GM12878 (cell line): Measurements from ENCODE around the gene KLF15. TPM values are rescaled to one million over a fixed set of nuclear protein-coding genes. Genes with fewer than 3 reads are reported as not detected.

Experiments used
- ATAC-seq: fragments of 200-7000 bp; cut with Tn5 transposase; 3 replicates; pipeline ENCODE4 v1.9.1; 2020; ENCODE audit warnings: mild to moderate bottlenecking, moderate library complexity
- BruUV-seq: library from RNA; stranded (reverse); fragments of 400-500 nt; replicated peaks from 2 replicates; lab custom pipeline; 2021; lab: Mats Ljungman, UMichigan
- CTCF ChIA-PET: fragments of 300-600 bp; sonication (Branson Sonifier 250); formaldehyde crosslinking; extraction: SDS; loops from one replicate; lab custom pipeline; 2021; ENCODE audit warnings: inconsistent platforms; lab: Yijun Ruan, JAX
- POLR2A ChIA-PET: fragments of 350-600 bp; formaldehyde crosslinking; extraction: SDS; loops from one replicate; lab custom pipeline; 2021; ENCODE audit warnings: inconsistent platforms; lab: Charles Lee
- RAD21 ChIA-PET: fragments of 300-600 bp; sonication (Branson Sonifier 250); formaldehyde crosslinking; loops from one replicate; lab custom pipeline; 2023; ENCODE audit warnings: antibody characterized with exemption; ENCODE audit not compliant: unreplicated experiment; lab: Charles Lee
- SMC1A ChIA-PET: fragments of 300-600 bp; sonication (Branson Sonifier 250); formaldehyde crosslinking; loops from one replicate; lab custom pipeline; 2023; ENCODE audit not compliant: unreplicated experiment, uncharacterized antibody; lab: Charles Lee
- DNase-seq: peaks from one replicate; pipeline ENCODE4 v3.0.0-alpha.2; 2011; ENCODE audit warnings: low read depth, low spot score
- FAIRE-seq: peaks from 3 replicates; lab custom pipeline; 2011; peaks lifted over from hg19 to GRCh38; lab: Jason Lieb, UNC
- H2AFZ ChIP-seq: 2 replicates; pipeline ENCODE4 v1.6.0; 2011; ENCODE audit warnings: low read depth, low read length, control low read depth; ENCODE audit not compliant: control insufficient read depth
- H3K27ac ChIP-seq: 2 replicates; pipeline ENCODE4 v1.5.1; 2011; ENCODE audit warnings: control low read depth; ENCODE audit not compliant: control insufficient read depth, insufficient read depth
- H3K27me3 ChIP-seq, 2 experiments: replicated peaks in 1 of 2; 2 replicates each; pipeline versions ENCODE4 v1.6.0 to v1.6.1; 2011; ENCODE audit warnings: low read length in 1 of 2; ENCODE audit not compliant: control insufficient read depth in 2 of 2, insufficient read depth in 2 of 2
- H3K36me3 ChIP-seq, 2 experiments: 2 replicates each; pipeline ENCODE4 v1.5.1; 2011; ENCODE audit warnings: low read length in 1 of 2; ENCODE audit not compliant: control insufficient read depth in 2 of 2, insufficient read depth in 2 of 2
- H3K4me1 ChIP-seq: 2 replicates; pipeline ENCODE4 v1.6.1; 2011; ENCODE audit warnings: mild to moderate bottlenecking, low read length, moderate library complexity, mixed read lengths; ENCODE audit not compliant: control insufficient read depth, insufficient read depth
- H3K4me2 ChIP-seq: 2 replicates; pipeline ENCODE4 v1.6.0; 2011; ENCODE audit warnings: control low read depth; ENCODE audit not compliant: control insufficient read depth, insufficient read depth
- H3K4me3 ChIP-seq: fragments of 200-600 bp; sonication (generic); 2 replicates; pipeline ENCODE4 v1.5.1; 2016
- H3K79me2 ChIP-seq: 2 replicates; pipeline ENCODE4 v1.6.0; 2011; ENCODE audit warnings: low read length; ENCODE audit not compliant: control insufficient read depth, insufficient read depth
- H3K9ac ChIP-seq: 2 replicates; pipeline ENCODE4 v1.8.0; 2011; ENCODE audit warnings: low read length, control low read depth, mixed read lengths; ENCODE audit not compliant: control insufficient read depth, insufficient read depth
- H3K9me3 ChIP-seq: replicated peaks from 3 replicates; pipeline ENCODE4 v1.5.1; 2011; ENCODE audit warnings: mild to moderate bottlenecking, low read length; ENCODE audit not compliant: control insufficient read depth, insufficient read depth
- H4K20me1 ChIP-seq: 2 replicates; pipeline ENCODE4 v1.6.0; 2011; ENCODE audit not compliant: control insufficient read depth, insufficient read depth
- BACH1 ChIP-seq: fragments of 450-650 bp; IDR thresholded peaks from 2 replicates; pipeline ENCODE4 v1.6.1; 2017; ENCODE audit warnings: mild to moderate bottlenecking, borderline replicate concordance
- CBX3 ChIP-seq: fragments of 200-600 bp; sonication (generic); IDR thresholded peaks from 2 replicates; pipeline ENCODE4 v1.6.1; 2016; ENCODE audit warnings: low read depth, borderline replicate concordance
- IKZF2 ChIP-seq, 2 experiments: fragments of 450-650 bp; IDR thresholded peaks; 2 replicates each; pipeline ENCODE4 v1.6.1; 2017; ENCODE audit warnings: mild to moderate bottlenecking in 2 of 2, moderate library complexity in 2 of 2
- IRF4 ChIP-seq: IDR thresholded peaks from 2 replicates; pipeline ENCODE4 v1.6.1; 2011; ENCODE audit warnings: low read depth, low read length
- NBN ChIP-seq: fragments of 450-650 bp; IDR thresholded peaks from 2 replicates; pipeline ENCODE4 v1.6.1; 2016
- NFXL1 ChIP-seq: fragments of 450-650 bp; IDR thresholded peaks from 2 replicates; pipeline ENCODE4 v1.6.1; 2017; ENCODE audit warnings: antibody characterized with exemption, mild to moderate bottlenecking, borderline replicate concordance
- NR2C2 ChIP-seq: IDR thresholded peaks from 2 replicates; pipeline ENCODE4 v1.6.1; 2011; ENCODE audit warnings: borderline replicate concordance, low read depth; ENCODE audit not compliant: control insufficient read depth, insufficient read length
- PAX8 ChIP-seq: fragments of 450-650 bp; IDR thresholded peaks from 2 replicates; pipeline ENCODE4 v1.6.1; 2017; ENCODE audit warnings: mild to moderate bottlenecking, moderate library complexity
- SIX5 ChIP-seq: IDR thresholded peaks from 2 replicates; pipeline ENCODE4 v1.6.1; 2011; ENCODE audit warnings: mild to moderate bottlenecking, low read depth, low read length, moderate library complexity; ENCODE audit not compliant: severe bottlenecking
- SKIL ChIP-seq: fragments of 450-650 bp; IDR thresholded peaks from 2 replicates; pipeline ENCODE4 v1.6.1; 2017; ENCODE audit warnings: mild to moderate bottlenecking, low read depth, inconsistent platforms; ENCODE audit not compliant: poor library complexity, severe bottlenecking
- SREBF2 ChIP-seq: IDR thresholded peaks from 2 replicates; pipeline ENCODE4 v1.6.1; 2012; ENCODE audit warnings: mild to moderate bottlenecking, low read length
- ZBTB40 ChIP-seq: fragments of 450-650 bp; IDR thresholded peaks from 2 replicates; pipeline ENCODE4 v1.6.1; 2016; ENCODE audit warnings: mild to moderate bottlenecking, moderate library complexity, borderline replicate concordance
- ZNF217 ChIP-seq: fragments of 450-650 bp; IDR thresholded peaks from 2 replicates; pipeline ENCODE4 v1.6.1; 2017; ENCODE audit warnings: antibody characterized with exemption, mild to moderate bottlenecking
- ZNF687 ChIP-seq: fragments of 450-650 bp; IDR thresholded peaks from 2 replicates; pipeline ENCODE4 v1.6.1; 2017; ENCODE audit warnings: mild to moderate bottlenecking, moderate library complexity
- WGBS: methylation state at CpG from one replicate; pipeline ENCODE4 v1.1.6; 2016; ENCODE audit warnings: low lambda C conversion rate; ENCODE audit not compliant: insufficient replicate concordance, insufficient coverage; ENCODE audit errors: missing lambda C conversion rate; 5-methylcytosine and 5-hydroxymethylcytosine counted together
- in situ Hi-C: fragments of 300-500 bp; cut with MboI; formaldehyde crosslinking; loops from 9 replicates; pipeline ENCODE4 v1.14.3; 2018; ENCODE audit warnings: mixed read lengths
- intact Hi-C: fragments of 100-400 bp; cut with micrococcal nuclease; formaldehyde crosslinking; loops from one replicate; pipeline ENCODE4 v1.14.2; 2022; ENCODE audit not compliant: unreplicated experiment
- polyA plus RNA-seq, 11 experiments: library from polyadenylated mRNA; depleted of rRNA in 4 of 11; unstranded in 6 of 11; stranded (reverse) in 5 of 11; fragments of >200 nt; fragmentation: Nextera tagmentation in 4 of 11; fragmentation: Illumina TruSeq in 1 of 11; extraction: Ambion mirVana in 4 of 11; extraction: Trizol in 1 of 11; gene quantifications; 1 replicate in 1 of 11; 2 replicates in 10 of 11; pipeline versions ENCODE4 v1.2.1 to v1.2.3, GENCODE V29; 2011 to 2016; ENCODE audit warnings: inconsistent platforms in 2 of 11, missing spikeins in 2 of 11, low read depth in 1 of 11
- total RNA-seq, 4 experiments: library from RNA; depleted of rRNA in 3 of 4; stranded (reverse); fragments of >200 nt in 3 of 4; fragmentation: Illumina TruSeq in 1 of 4; extraction: Trizol in 1 of 4; gene quantifications; 2 replicates each; pipeline versions ENCODE4 v1.2.1 to v1.2.3, GENCODE V29; 2013 to 2021

Gene KLF15
- total and polyA plus RNA-seq, 10 of the 15 experiments (the other 5 are each of a cell fraction or from before 2014, with no cell fraction given): 0.15 TPM; not detected in 9

- ChIA-PET POLR2A (no interaction called here), SMC1A (interaction anchor here (0.6 to 2.0 kb wide), 3 partner anchors 29 to 603 kb away, joined by 3 to 5 read pairs (median 3); no protein-coding TSS in a partner anchor)
- Histone ChIP-seq H3K4me1 (no peaks in the 10 kb centered on the region), H3K27ac (no peak overlapping the region), H4K20me1 (no peaks in the 10 kb centered on the region)
- BruUV-seq: no TSS peak
- TF ChIP-seq IRF4 (no peak), NBN (no peak), NFXL1 (no peak), CBX3 (no peak), BACH1 (no peak), ZNF217 (no peak), ZNF687 (no peak), PAX8 (no peak), SREBF2 (no peak), SKIL (no peak), SIX5 (no peak), IKZF2 (IDR thresholded peaks at IDR 0.05) (no peak), ZBTB40 (no peak), NR2C2 (no peak)
- TF ChIP-seq, all 136 proteins: peak for 0
- no peak for FAIRE-seq
- Histone ChIP-seq H3K36me3 (no peaks in the 10 kb centered on the region), H3K27me3 (0 out of 4 replicates have a peak, but pooled peaks cover 0 to 1% of the 10 kb centered on the region in 2 experiments), H3K4me3 (no peak overlapping the region), H3K9ac (no peak overlapping the region), H3K4me2 (no peak overlapping the region), H3K79me2 (no peaks in the 10 kb centered on the region), H3K9me3 (no peaks in the 10 kb centered on the region), H2AFZ (no peak overlapping the region)
- ChIA-PET CTCF (interaction anchor here (0.9 kb wide), 1 partner anchor 105 kb away, joined by 3 read pairs; no protein-coding TSS in a partner anchor), RAD21 (no interaction called here)
- no peak for DNase-seq
- ATAC-seq: no peak
- 48% methylated on average over 9 of the region's 9 CpGs for WGBS
- in situ Hi-C loops: no loop called here
- intact Hi-C loops: no loop called here
Observed at GRCh38 chr3:126364130-126364695, 7.0 kb upstream of the KLF15 start.
